ENCODE measurements around the gene C1QTNF4.

- no peak for TF ChIP-seq CTCF (IDR thresholded peaks at IDR 0.05)
- no peak for TF ChIP-seq EZH2 (IDR thresholded peaks at IDR 0.05; ENCODE audit: borderline replicate concordance, insufficient read depth, low read depth, low read length, poor library complexity, severe bottlenecking)
These were observed 15.5 kb upstream of the C1QTNF4 start for GRCh38 chr11:47609675-47610074.

Measured in B cell (primary cell).